DND-41 (cell line): Measurements from ENCODE around the gene AGO4.

Source experiments
- ATAC-seq: fragments of 200-7000 bp; cut with Tn5 transposase; 3 replicates; pipeline ENCODE4 v1.9.1; 2021; ENCODE audit warnings: low read depth; ENCODE audit not compliant: insufficient read depth
- DNase-seq: peaks from one replicate; pipeline ENCODE4 v3.0.0-alpha.2; 2020
- H2AFZ ChIP-seq: 2 replicates; pipeline ENCODE4 v1.6.0; 2012; ENCODE audit warnings: low read depth, low read length
- H3K27ac ChIP-seq: 2 replicates; pipeline ENCODE4 v1.5.1; 2012; ENCODE audit warnings: low read length, inconsistent platforms
- H3K27me3 ChIP-seq: fragments of 200-600 bp; sonication (generic); 2 replicates; pipeline ENCODE4 v1.6.0; 2012; ENCODE audit warnings: low read length, mild to moderate bottlenecking, inconsistent platforms; ENCODE audit not compliant: insufficient read depth, poor library complexity
- H3K36me3 ChIP-seq: 2 replicates; pipeline ENCODE4 v1.5.1; 2012; ENCODE audit warnings: low read length, inconsistent platforms; ENCODE audit not compliant: insufficient read depth
- H3K4me1 ChIP-seq: 2 replicates; pipeline ENCODE4 v1.5.1; 2012; ENCODE audit warnings: mild to moderate bottlenecking, low read length; ENCODE audit not compliant: insufficient read depth
- H3K4me2 ChIP-seq: 2 replicates; pipeline ENCODE4 v1.6.0; 2012; ENCODE audit warnings: mild to moderate bottlenecking, moderate library complexity, low read length, inconsistent platforms; ENCODE audit not compliant: insufficient read depth
- H3K4me3 ChIP-seq, 2 experiments: fragments of 200-600 bp in 1 of 2; shearing (Covaris generic) in 1 of 2; 2 replicates each; pipeline ENCODE4 v1.5.1; 2012 to 2016; ENCODE audit warnings: inconsistent platforms in 2 of 2, low read length in 2 of 2, mild to moderate bottlenecking in 2 of 2, low read depth in 1 of 2, moderate library complexity in 1 of 2
- H3K79me2 ChIP-seq: 2 replicates; pipeline ENCODE4 v1.6.0; 2012; ENCODE audit warnings: low read length, inconsistent platforms; ENCODE audit not compliant: insufficient read depth
- H3K9ac ChIP-seq: 2 replicates; pipeline ENCODE4 v1.6.0; 2012; ENCODE audit warnings: low read depth, mild to moderate bottlenecking, inconsistent platforms, low read length, moderate library complexity
- H3K9me3 ChIP-seq: 2 replicates; pipeline ENCODE4 v1.5.1; 2012; ENCODE audit warnings: low read length, moderate library complexity, mild to moderate bottlenecking, inconsistent platforms; ENCODE audit not compliant: insufficient read depth, severe bottlenecking
- H4K20me1 ChIP-seq: 2 replicates; pipeline ENCODE4 v1.6.0; 2012; ENCODE audit warnings: low read length; ENCODE audit not compliant: insufficient read depth
- CTCF ChIP-seq: IDR thresholded peaks from 2 replicates; pipeline ENCODE4 v1.5.1; 2012; ENCODE audit warnings: borderline replicate concordance, low read length, moderate library complexity, mild to moderate bottlenecking; ENCODE audit not compliant: poor library complexity, severe bottlenecking; ENCODE audit errors: extremely low read depth
- EZH2 ChIP-seq: IDR thresholded peaks from 3 replicates; pipeline ENCODE4 v1.6.1; 2012; ENCODE audit warnings: borderline replicate concordance, low read depth, mild to moderate bottlenecking, moderate library complexity, low read length, inconsistent platforms; ENCODE audit not compliant: severe bottlenecking

AGO4 gene

GRCh38 chr1:35838693-35839245 lies 31.0 kb downstream of the AGO4 start:
- Histone ChIP-seq H3K4me1 (no peaks in the 10 kb centered on the region), H3K4me2 (no peak overlapping the region), H3K27ac (no peak overlapping the region), H3K9me3 (no peaks in the 10 kb centered on the region), H2AFZ (no peak overlapping the region), H3K27me3 (no peaks in the 10 kb centered on the region), H3K79me2 (no peaks in the 10 kb centered on the region), H4K20me1 (no peaks in the 10 kb centered on the region), H3K36me3 (peaks cover 71% of the 10 kb centered on the region), H3K4me3 (no peak overlapping the region), H3K9ac (no peak overlapping the region)
- DNase-seq (no peak), ATAC-seq (no peak)
- TF ChIP-seq EZH2 (no peak), CTCF (no peak)

GRCh38 chr1:35844826-35845225 lies 37.0 kb downstream of the AGO4 start:
- Histone ChIP-seq H3K27ac (no peak overlapping the region), H3K4me1 (no peaks in the 10 kb centered on the region), H2AFZ (no peak overlapping the region), H4K20me1 (no peaks in the 10 kb centered on the region), H3K79me2 (no peaks in the 10 kb centered on the region), H3K9me3 (no peaks in the 10 kb centered on the region), H3K4me2 (no peak overlapping the region), H3K27me3 (no peaks in the 10 kb centered on the region), H3K9ac (no peak overlapping the region), H3K36me3 (peaks cover 56% of the 10 kb centered on the region), H3K4me3 (no peak overlapping the region)
- DNase-seq = no peak
- no peak for ATAC-seq
- no peak for TF ChIP-seq CTCF
- TF ChIP-seq EZH2 = no peak

- Histone ChIP-seq H3K4me2 (no peak overlapping the region), H3K4me1 (no peaks in the 10 kb centered on the region), H3K79me2 (no peaks in the 10 kb centered on the region), H3K4me3 (no peak overlapping the region), H3K36me3 (peaks cover 60% of the 10 kb centered on the region), H3K27me3 (no peaks in the 10 kb centered on the region), H4K20me1 (no peaks in the 10 kb centered on the region), H3K9me3 (no peaks in the 10 kb centered on the region), H2AFZ (no peak overlapping the region), H3K9ac (no peak overlapping the region), H3K27ac (no peak overlapping the region)
- ATAC-seq = no peak
- TF ChIP-seq EZH2 (no peak), CTCF (no peak)
- no peak for DNase-seq
Observed at GRCh38 chr1:35845766-35846165, 38.0 kb downstream of the AGO4 start.
